HK-2 (cell line): ENCODE measurements around the gene BRD2.

Experiments
- DNase-seq: peaks from one replicate; pipeline ENCODE4 v3.0.0-alpha.2; 2018; ENCODE audit not compliant: unreplicated experiment

The BRD2 gene

GRCh38 chr6:32972353-32973143 is 4.2 kb downstream of the BRD2 start:
- no peak for DNase-seq

- no peak for DNase-seq
These were observed 5.0 kb downstream of the BRD2 start for GRCh38 chr6:32973144-32974015.

- no peak for DNase-seq
These were observed 5.6 kb downstream of the BRD2 start for GRCh38 chr6:32974016-32974333.

- no peak for DNase-seq
These were observed 6.3 kb downstream of the BRD2 start for GRCh38 chr6:32974541-32975308.

- DNase-seq = no peak
These were observed 7.5 kb downstream of the BRD2 start for GRCh38 chr6:32975886-32976285.

- DNase-seq = no peak
These were observed 8.1 kb downstream of the BRD2 start for GRCh38 chr6:32976334-32977069.

- DNase-seq = no peak
These were observed 9.0 kb downstream of the BRD2 start for GRCh38 chr6:32977272-32977952.

- DNase-seq = no peak
These were observed 9.5 kb downstream of the BRD2 start for GRCh38 chr6:32977953-32978324.

- no peak for DNase-seq
These were observed 11.5 kb downstream of the BRD2 start for GRCh38 chr6:32979720-32980487.

- DNase-seq = no peak
These were observed 12.2 kb downstream of the BRD2 start for GRCh38 chr6:32980488-32981038.

- no peak for DNase-seq
These were observed 13.8 kb downstream of the BRD2 start for GRCh38 chr6:32982084-32982701.

- DNase-seq = no peak
These were observed 14.5 kb downstream of the BRD2 start for GRCh38 chr6:32982702-32983492.

GRCh38 chr6:32983493-32983848 is 15.1 kb downstream of the BRD2 start:
- DNase-seq = no peak

- DNase-seq = no peak
These were observed 15.7 kb downstream of the BRD2 start for GRCh38 chr6:32983964-32984621.

- peak; percentile 79 for DNase-seq
These were observed 16.4 kb downstream of the BRD2 start for GRCh38 chr6:32984622-32985389.

- DNase-seq = no peak
These were observed 21.0 kb downstream of the BRD2 start for GRCh38 chr6:32989368-32989767.

GRCh38 chr6:32991972-32992371 is 23.6 kb downstream of the BRD2 start:
- no peak for DNase-seq
